HL-60 (cell line): Measurements from ENCODE around the gene MAPKAPK3.

Experiments used
- DNase-seq, 2 experiments: peaks; one replicate each; pipeline ENCODE4 v3.0.0-alpha.2; 2010 to 2020; ENCODE audit warnings: low read depth in 1 of 2, low spot score in 1 of 2
- H3K27ac ChIP-seq: fragments of 250-450 bp; sonication (Bioruptor Pico); replicated peaks from 2 replicates; pipeline ENCODE4 v1.5.1; 2020; ENCODE audit warnings: mild to moderate bottlenecking, moderate library complexity
- H3K27me3 ChIP-seq: fragments of 250-450 bp; sonication (Bioruptor Pico); 2 replicates; pipeline ENCODE4 v1.5.1; 2021; ENCODE audit warnings: mild to moderate bottlenecking, moderate library complexity; ENCODE audit not compliant: insufficient read depth, poor library complexity, severe bottlenecking
- H3K4me3 ChIP-seq: replicated peaks from 2 replicates; pipeline ENCODE4 v1.5.1; 2011; ENCODE audit warnings: mild to moderate bottlenecking, control low read depth, low read length; ENCODE audit not compliant: insufficient read depth
- CTCF ChIP-seq: IDR thresholded peaks from one replicate; pipeline ENCODE4 v1.5.1; 2011; ENCODE audit warnings: low read length, control low read depth, inconsistent platforms; ENCODE audit not compliant: insufficient read depth
- GABPA ChIP-seq: IDR thresholded peaks from 2 replicates; pipeline ENCODE4 v1.6.1; 2012; ENCODE audit warnings: low read depth
- POLR2AphosphoS5 ChIP-seq: IDR thresholded peaks from 2 replicates; pipeline ENCODE4 v1.6.1; 2012; ENCODE audit warnings: low read depth
- REST ChIP-seq: IDR thresholded peaks from 2 replicates; pipeline ENCODE4 v1.6.1; 2012; ENCODE audit warnings: low read depth; ENCODE audit not compliant: insufficient replicate concordance
- SPI1 ChIP-seq: IDR thresholded peaks from 2 replicates; pipeline ENCODE4 v1.6.1; 2012; ENCODE audit warnings: low read depth, mild to moderate bottlenecking, borderline replicate concordance
- microRNA-seq: library from miRNA; unstranded; fragments of <30 nt; microRNA quantifications from one replicate; pipeline ENCODE4, GENCODE V29; 2018

MAPKAPK3 gene

GRCh38 chr3:50698269-50698668 is 81.3 kb downstream of the MAPKAPK3 start:
- H3K27me3 ChIP-seq, result no peaks in the 10 kb centered on the region

More at GRCh38 chr3:50698269-50698668, 81.3 kb downstream of the MAPKAPK3 start:
- Histone ChIP-seq H3K4me3 (no peak overlapping the region), H3K27ac (no peak overlapping the region)
- DNase-seq, result no peak
- no peak for TF ChIP-seq GABPA
- no peak for TF ChIP-seq POLR2AphosphoS5
- no peak for TF ChIP-seq REST
- no peak for TF ChIP-seq SPI1
- no peak for TF ChIP-seq CTCF

Small RNA genes lying within 50 kb of the gene (microRNA-seq; reads per million reads assigned to microRNA genes)
- gene MIR4787, result 1.5 reads per million
